ENCODE data around the gene SPDYE6.
A peak's percentile ranks its signal among the peaks of the same experiment; 100 is the strongest.
"Not testable (repeated sequence)": the region's sequence is repeated elsewhere in the genome, so short reads cannot be mapped to it uniquely, and the experiment has no call there.

The SPDYE6 gene

DNA sequence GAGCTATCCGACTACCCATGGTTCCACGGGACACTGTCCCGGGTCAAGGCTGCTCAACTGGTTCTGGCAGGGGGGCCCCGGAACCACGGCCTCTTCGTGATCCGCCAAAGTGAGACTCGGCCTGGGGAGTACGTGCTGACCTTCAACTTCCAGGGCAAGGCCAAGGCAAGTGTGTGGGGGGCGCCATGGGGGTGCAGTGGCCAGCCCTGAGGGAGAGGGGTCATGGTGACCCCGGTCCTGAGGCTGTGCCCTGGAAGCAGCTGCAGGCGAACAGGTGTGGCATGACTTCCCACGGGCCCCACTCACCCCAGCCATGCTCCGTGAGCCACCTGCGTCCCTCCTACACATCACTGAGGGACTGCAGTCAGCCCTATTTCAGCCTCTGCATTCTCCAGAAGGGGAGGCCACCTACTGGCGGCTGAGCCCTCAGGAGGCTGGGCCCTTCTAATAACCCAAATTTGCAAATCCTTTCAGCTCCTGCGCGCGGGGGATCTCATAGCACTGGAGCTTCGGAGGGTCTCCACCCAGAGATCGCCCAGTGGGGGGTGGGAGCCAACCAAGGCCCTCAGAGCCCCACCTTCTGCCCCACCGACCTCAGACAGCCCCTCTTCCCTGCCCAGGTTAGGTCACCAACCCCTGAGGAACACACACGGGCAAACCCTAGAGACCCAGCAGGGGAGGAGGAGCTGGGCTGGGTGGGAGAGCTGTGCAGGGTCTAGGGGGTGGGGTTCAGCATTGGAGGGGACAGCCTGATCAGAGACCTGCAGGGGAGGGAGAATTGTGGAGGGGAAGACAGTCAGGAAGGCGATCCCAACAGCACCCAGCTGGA lies 38.8 kb downstream of the SPDYE6 start:
- DNase-seq (ENCODE audit: low spot score) (no peak), FAIRE-seq (no peak)

DNA sequence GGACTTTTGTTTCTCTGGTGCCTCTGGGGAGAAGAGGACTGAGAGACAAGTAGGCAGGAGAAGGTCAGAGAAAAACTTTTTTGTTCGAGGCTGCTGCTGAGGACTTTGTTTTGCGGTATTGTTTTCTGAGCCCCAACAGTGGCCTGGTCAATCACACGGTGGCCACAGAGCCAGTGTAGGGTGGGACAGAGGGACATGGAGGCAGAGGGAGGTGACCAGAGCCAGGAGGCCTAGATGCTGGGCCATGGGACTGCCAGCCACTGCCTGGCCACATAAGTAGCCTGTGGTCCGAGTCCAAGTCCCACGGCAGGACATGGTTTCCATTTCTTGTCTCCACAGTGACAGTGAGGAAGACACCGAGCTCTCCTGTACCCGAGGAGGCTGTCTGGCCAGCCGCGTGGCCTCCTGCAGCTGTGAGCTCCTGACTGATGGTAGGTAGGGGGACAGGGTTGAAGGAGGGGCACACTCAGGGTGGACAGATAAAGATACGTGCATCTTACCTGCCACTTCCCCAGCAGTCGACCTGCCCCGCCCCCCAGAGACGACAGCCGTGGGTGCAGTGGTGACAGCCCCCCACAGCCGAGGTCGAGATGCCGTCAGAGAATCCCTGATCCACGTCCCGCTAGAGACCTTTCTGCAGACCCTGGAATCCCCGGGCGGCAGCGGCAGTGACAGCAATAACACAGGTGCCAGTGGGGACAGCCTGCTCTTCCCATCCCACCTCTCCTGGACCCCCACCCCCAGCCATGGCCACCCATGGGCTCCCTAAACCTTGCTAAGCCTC lies 42.1 kb downstream of the SPDYE6 start:
- FAIRE-seq: no peak

DNA sequence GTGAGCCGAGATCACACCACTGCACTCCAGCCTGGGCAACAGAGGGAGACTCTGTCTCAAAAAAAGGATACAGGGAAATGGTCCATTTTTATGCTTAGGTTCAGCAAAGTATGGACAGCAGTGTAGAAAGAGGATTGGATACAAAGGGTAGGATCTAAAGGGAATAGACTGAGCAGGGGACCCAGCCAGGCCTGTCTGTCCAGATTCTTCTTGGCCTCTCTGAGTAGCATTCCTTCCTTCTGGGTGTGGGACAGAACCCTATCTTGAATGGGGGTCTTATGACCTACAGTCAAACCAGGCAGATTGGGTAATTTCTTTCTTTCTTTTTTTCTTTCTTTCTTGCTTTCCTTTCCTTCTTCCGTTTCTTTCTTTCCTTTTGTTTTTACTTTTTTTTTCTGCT lies 43.9 kb downstream of the SPDYE6 start:
- no peak for DNase-seq (ENCODE audit: low spot score)
- no peak for FAIRE-seq

More for the DNA sequence above, 42.1 kb downstream of the SPDYE6 start:
- no peak for DNase-seq (ENCODE audit: low spot score)

DNA sequence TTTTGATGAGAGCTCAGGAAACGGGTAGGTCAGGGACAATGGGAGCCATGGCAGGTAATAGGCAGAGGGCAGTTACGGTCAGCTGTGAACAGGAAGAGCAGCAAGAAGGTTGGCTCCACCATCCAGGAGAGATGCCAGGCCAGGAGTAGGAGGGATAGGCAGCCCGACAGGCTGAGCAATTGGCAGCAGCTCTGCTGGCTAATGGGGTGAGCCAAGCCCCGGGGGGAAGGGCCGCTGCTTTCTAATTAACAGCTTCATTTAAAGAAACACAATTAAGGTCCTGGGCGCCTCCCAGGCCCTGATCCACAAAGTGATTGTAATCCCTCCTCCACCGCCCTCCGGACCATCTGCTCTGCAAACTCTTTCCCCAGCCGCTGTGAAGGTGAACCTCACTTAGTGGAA lies 45.8 kb downstream of the SPDYE6 start:
- FAIRE-seq (no peak), DNase-seq (ENCODE audit: low spot score) (no peak)

DNA sequence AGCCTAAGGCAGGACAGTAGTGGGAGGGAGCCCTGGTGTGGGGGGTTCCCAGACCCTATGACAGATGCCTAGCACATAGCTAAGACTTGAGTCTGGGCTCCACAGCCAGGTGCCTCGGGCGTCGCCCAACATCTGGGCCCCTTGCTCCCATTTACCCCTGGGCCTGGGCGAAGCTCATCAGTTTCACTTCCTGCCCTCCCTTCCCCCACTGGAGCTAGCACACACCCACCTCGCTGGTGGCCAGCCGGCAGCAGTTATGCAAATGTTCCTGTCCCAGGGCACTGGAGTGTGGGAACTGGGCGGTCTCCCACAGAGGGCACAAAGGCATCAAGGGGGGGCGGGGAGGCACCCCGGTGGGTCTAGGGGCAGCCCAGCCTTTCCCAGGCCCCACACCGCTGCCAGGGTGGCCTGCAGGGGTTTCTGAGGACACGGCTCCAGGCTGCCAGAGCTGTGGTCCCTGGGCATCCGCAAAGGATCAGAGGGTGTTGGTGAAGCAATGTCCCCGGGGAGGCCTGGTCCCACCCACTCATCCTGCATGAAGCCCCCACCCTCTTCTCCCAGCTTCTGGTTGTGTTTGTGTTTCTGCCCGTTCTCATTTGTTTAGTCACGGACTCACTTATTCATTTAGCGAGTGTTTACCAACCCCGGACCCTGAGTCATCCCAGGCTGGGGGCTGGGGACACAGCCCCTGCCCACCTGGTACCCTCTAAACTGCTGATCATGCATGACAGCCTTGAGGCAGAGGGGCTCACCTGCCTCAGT lies 49.1 kb downstream of the SPDYE6 start:
- FAIRE-seq (no peak), DNase-seq (ENCODE audit: low spot score) (peak; percentile 28)

DNA sequence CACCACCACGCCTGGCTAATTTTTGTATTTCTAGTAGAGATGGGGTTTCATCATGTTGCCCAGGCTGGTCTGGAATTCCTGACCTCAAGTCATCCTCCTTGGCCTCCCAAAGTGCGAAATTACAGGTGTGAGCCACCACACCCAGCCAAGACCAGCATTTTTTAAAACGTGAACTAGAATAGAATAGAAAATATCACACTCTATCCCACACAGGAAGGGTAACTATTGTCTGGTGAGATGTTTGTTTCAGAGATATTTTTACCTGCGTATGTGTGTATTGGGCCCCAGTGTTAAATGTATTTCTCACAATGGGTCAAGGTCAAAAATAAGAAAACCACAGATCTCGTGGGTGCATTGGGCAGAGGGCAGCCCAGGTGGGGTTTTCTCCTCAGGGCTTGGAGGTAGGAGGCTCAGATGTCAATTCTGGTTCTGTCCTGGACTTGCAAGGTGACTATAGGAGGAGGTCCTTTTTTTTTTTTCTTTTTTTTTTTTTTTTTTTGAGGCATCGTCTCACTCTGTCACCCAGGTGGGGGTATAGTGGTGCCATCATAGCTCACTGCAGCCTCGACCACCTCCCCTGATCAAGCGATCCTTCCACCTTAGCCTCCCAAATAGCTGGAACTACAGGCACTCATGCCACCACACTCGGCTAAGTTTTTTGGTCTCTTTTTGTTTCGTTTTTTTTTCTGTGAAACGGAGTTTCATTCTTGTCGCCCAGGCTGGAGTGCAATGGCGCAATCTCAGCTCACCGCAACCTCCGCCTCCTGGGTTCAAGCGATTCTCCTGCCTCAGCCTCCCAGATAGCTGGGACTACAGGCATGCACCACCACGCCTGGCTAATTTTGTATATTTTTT lies 50.6 kb downstream of the SPDYE6 start:
- DNase-seq (ENCODE audit: low spot score): no peak
- no peak for FAIRE-seq

DNA sequence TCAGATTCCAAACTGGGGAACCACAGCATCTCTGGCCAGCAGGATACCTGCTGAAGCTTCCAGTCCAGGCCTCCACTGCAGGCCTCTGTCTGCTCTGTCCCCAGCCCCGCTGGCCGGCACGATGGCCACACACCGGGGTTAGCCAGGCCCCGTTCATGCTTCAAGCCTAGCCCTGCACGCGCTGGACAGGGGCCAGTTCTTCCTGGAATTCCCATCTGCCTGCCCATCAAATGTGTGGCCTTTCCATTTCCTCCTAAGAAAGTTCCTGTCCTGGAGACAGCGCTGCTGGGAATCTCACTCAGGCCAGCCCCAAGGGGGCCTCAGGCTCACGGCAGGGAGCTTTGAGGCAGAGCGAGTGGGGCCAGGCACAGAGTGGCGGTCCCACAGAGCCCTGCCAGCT lies 51.6 kb downstream of the SPDYE6 start:
- DNase-seq (ENCODE audit: low spot score) (no peak), FAIRE-seq (no peak)

DNA sequence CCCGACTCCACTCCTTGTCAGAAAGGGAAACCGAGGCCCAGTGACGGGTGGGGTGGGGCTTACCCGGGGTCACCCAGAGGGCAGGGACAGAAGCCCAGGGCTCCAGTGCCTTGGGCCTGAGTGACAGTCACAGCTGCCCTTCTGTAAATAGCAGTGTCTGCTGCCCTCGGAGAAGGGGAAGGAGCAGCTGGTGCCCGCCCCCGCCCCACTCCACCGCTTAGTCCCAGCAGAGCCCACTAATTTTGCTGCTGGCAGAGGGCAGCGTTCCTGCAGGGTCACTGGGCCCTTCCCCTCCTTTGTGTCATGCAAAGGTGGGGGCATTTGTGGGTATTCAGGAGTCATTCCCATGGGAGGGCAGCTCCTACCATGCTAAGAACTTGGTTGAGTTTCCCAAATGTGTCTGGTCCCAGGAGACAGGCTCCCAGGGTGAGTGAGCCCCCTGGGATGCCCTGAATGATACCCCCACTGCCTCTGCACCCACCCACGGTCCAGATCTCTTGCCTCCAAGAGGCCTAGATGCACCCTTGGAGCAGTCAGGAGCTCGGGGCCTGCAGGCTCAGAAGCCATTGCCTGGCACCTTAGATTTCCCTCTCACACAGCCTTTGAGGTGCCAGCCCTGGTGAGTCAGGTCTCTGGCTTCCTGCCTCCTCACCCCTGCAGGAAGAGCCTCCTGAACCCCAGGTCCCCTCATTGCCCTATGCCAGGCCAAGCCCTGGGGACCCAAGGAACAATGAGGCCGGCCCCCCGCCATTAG lies 52.4 kb downstream of the SPDYE6 start:
- DNase-seq (ENCODE audit: low spot score) (no peak), FAIRE-seq (no peak)

DNA sequence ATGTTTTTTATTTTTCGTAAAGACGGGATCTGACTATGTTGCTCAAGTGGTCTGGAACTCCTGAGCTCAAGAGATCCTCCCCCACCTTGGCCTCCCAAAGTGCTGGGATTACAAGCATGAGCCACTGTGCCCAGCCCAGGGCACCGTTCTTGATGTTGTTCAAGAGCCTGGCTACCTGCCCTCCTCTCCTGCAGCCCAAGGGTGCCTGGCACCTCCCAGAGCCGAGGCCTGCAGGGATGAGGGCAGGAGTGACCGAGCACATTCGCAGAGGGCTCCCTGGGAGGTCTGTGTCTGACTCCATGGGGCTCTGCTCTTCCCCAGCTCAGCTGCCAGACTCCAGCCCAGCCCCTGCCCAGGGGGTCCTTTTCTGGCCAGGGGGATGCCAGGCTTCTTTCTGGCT lies 54.2 kb downstream of the SPDYE6 start:
- DNase-seq (ENCODE audit: low spot score) (no peak), FAIRE-seq (no peak)

DNA sequence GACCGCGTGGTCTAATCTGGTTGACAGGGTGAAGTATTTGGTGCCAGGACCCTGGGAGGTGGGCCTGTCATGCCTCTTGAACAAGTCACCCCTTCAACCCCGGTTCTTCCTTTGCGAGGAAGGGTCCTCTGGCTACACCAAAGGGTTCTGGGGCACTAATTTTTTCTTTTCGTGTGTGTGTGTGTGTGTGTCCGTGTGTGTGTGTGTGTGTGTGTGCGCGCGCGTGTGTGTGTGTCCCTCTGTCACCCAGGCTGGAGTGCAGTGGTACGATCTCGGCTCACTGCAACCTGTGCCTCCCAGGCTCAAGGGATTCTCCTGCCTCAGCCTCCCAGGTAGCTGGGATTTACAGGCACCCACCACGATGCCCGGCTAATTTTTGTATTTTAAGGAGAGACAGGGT lies 54.9 kb downstream of the SPDYE6 start:
- not testable (repeated sequence) for FAIRE-seq; DNase-seq (ENCODE audit: low spot score)

DNA sequence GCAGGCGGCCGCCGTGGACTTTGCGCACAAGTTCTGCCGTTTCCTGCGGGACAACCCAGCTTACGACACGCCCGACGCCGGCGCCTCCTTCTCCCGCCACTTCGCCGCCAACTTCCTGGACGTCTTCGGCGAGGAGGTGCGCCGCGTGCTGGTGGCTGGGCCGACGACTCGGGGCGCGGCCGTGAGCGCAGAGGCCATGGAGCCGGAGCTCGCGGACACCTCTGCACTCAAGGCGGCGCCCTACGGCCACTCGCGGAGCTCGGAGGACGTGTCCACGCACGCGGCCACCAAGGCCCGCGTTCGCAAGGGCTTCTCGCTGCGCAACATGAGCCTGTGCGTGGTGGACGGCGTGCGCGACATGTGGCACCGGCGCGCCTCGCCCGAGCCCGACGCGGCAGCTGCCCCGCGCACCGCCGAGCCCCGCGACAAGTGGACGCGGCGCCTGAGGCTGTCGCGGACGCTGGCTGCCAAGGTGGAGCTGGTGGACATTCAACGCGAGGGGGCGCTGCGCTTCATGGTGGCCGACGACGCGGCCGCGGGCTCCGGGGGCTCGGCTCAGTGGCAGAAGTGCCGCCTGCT lies 55.5 kb downstream of the SPDYE6 start:
- DNase-seq (ENCODE audit: low spot score) (no peak), FAIRE-seq (no peak)

DNA sequence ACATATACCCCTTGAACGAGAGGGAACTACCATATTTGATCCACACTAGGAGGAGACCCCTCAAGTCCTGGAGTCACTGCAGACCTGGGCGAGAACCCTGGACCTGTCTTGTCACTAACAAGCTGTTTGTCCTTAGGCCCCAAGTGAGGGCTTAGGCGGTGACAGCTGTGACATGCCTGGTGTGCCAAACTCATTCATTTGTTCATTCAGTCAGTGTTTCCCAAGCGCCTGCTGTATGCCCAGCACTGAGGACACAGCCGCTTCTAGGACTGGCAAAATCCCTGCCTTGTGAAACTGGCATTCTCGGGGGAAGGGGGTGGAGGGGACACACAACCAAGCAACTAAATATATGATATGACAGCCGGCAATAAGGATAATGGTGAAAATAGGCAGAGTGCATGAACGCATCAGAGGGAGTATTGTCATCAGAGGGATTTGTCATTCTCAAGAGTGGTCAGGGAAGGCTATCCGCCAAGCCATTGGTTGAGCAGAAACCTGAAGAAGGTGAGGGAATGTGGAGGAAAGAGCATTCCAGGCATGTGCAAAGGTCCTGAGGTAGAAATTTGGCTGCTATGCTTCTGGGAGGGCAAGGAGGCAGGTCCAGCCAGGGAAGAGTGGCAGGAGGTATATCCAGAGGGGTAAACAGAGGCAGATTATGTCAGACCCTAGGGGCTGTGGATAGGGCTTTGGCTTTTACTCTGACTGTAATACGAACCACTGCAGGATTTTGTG lies 58.6 kb downstream of the SPDYE6 start:
- DNase-seq (ENCODE audit: low spot score) (no peak), FAIRE-seq (no peak)

DNA sequence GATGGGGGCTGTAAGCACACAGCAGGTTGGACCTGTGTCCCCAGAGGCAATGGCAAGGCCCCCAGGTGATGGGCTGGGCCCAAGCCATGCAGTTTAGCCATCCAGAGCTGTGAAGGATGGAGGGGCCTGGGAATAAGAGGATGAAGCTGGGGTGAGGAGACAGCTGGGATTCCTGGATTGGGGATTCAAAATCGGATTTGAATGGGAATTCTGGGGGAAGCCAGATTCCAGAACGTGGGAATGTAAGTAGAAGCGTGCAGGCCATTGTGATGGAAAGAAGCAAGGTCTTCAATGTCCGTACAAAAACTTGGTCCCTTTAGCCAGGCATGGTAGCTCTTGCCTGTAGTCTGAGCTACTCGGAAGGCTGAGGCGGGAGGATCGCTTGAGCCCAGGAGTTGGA lies 59.7 kb downstream of the SPDYE6 start:
- FAIRE-seq (no peak), DNase-seq (ENCODE audit: low spot score) (no peak)

DNA sequence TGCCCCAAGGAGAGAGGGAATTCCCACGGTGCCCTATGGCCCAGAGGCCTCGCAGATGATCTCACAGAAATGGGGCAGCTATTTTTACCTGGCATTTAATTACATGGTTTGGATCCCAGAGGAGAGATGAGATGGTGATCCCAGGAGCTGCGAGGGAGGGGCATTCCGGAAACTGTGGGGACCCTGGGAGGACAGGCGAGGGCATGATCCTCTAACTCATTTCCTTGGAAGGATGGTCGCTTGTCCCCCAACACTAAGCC lies 60.1 kb downstream of the SPDYE6 start:
- no peak for DNase-seq (ENCODE audit: low spot score)
- no peak for FAIRE-seq
